Keratinocyte (primary cell): Measurements from ENCODE around the gene SH3PXD2B.

ENCODE experiments used
- EZH2 ChIP-seq: IDR thresholded peaks from one replicate; pipeline ENCODE4 v1.6.1; 2012; ENCODE audit warnings: inconsistent platforms, mild to moderate bottlenecking, low read length, moderate library complexity
- TF ChIP-seq, protein P1 (sequence below), 3 experiments: IDR thresholded peaks in 1 of 3; conservative IDR thresholded peaks in 1 of 3; optimal IDR thresholded peaks in 1 of 3; 2 replicates in 2 of 3; 3 replicates in 1 of 3; pipeline versions ENCODE3 to v1.5.1; 2011; ENCODE audit warnings: low read length in 3 of 3, mild to moderate bottlenecking in 3 of 3, moderate library complexity in 2 of 3, control low read depth in 1 of 3, inconsistent platforms in 1 of 3; ENCODE audit not compliant: insufficient read depth in 2 of 3; ENCODE audit errors: extremely low read depth in 1 of 3

DNA sequence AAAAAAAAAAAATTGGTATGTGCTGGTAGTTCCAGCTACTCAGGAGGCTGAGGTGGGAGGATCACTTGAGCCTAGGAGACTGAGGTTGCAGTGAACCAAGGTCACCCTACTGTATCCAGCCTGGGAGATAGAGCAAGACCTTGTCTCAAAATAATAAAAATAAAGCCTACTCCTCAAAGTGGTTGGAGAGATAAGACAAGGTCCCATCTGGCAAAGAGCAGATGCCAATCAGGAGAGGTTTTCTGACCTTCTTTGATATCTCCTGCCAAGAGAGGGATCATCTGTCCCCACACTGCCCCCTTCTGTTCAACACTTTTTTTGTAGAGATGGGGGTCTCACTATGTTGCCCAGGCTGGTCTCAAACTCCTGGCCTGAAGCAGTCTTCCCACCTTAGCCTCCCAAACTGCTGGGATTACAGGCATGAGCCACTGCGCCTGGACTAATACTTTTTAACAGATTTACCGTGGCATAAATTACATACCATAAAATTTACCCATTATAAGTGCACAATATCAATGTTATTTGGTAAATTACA, 64.7 kb downstream of the SH3PXD2B start:
- TF ChIP-seq, protein P1, sequence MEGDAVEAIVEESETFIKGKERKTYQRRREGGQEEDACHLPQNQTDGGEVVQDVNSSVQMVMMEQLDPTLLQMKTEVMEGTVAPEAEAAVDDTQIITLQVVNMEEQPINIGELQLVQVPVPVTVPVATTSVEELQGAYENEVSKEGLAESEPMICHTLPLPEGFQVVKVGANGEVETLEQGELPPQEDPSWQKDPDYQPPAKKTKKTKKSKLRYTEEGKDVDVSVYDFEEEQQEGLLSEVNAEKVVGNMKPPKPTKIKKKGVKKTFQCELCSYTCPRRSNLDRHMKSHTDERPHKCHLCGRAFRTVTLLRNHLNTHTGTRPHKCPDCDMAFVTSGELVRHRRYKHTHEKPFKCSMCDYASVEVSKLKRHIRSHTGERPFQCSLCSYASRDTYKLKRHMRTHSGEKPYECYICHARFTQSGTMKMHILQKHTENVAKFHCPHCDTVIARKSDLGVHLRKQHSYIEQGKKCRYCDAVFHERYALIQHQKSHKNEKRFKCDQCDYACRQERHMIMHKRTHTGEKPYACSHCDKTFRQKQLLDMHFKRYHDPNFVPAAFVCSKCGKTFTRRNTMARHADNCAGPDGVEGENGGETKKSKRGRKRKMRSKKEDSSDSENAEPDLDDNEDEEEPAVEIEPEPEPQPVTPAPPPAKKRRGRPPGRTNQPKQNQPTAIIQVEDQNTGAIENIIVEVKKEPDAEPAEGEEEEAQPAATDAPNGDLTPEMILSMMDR (optimal IDR thresholded peaks at IDR 0.05 in 1 of 3, IDR thresholded peaks at IDR 0.05 in 1 of 3, conservative IDR thresholded peaks at IDR 0.05 in 1 of 3; ENCODE audit: extremely low read depth in 1 of 3, insufficient read depth in 2 of 3, low read length in 3 of 3): peak in 2 of 3 experiments; percentile 9 to 11
- no peak for TF ChIP-seq EZH2
